Measurements from ENCODE around the gene PRKAR1A. TPM values are rescaled to one million over a fixed set of nuclear protein-coding genes. Genes with fewer than 3 reads are reported as not detected.

PRKAR1A gene
- total and polyA plus RNA-seq, 10 donors, result 36.2 to 392 (median 313) TPM

GRCh38 chr17:68527314-68527713 is 15.1 kb downstream of the PRKAR1A start:
- H3K36me3 ChIP-seq, result peaks cover 0 to 100% (median 91%) of the 10 kb centered on the region in 6 donors
- intact Hi-C loops (cut with DNase I; ENCODE audit: low total_unique reads), result no loop called here
- no peak for DNase-seq
- no peak for TF ChIP-seq POLR2AphosphoS5 (IDR thresholded peaks at IDR 0.05)
- no peak for TF ChIP-seq CTCF (IDR thresholded peaks at IDR 0.05 in 8 of 11, conservative IDR thresholded peaks at IDR 0.05 in 3 of 11)
- TF ChIP-seq POLR2A (IDR thresholded peaks at IDR 0.05), result no peak
- H3K27me3 ChIP-seq (replicated peaks in 1 of 7), result no peaks in the 10 kb centered on the region
- no peak overlapping the region for H3K4me3 ChIP-seq
- no peaks in the 10 kb centered on the region for H3K9me3 ChIP-seq
- WGBS, 5 donors, result 82 to 93% (median 90%) methylated on average over 4 of the region's 4 CpGs
- H3K27ac ChIP-seq, result no peak overlapping the region
- peaks cover 0 to 34% (median 2%) of the 10 kb centered on the region in 6 donors for H3K4me1 ChIP-seq

GRCh38 chr17:68531252-68531651 is 19.0 kb downstream of the PRKAR1A start:
- WGBS, 5 donors, result 90 to 96% (median 94%) methylated on average over 4 of the region's 4 CpGs
- TF ChIP-seq POLR2AphosphoS5 (IDR thresholded peaks at IDR 0.05), result no peak
- no peak for TF ChIP-seq POLR2A (IDR thresholded peaks at IDR 0.05)
- no peak for TF ChIP-seq CTCF (IDR thresholded peaks at IDR 0.05 in 8 of 11, conservative IDR thresholded peaks at IDR 0.05 in 3 of 11)
- peaks cover 0 to 100% (median 84%) of the 10 kb centered on the region in 6 donors for H3K36me3 ChIP-seq
- no peaks in the 10 kb centered on the region for H3K27me3 ChIP-seq (replicated peaks in 1 of 7)
- no peaks in the 10 kb centered on the region for H3K9me3 ChIP-seq
- no peak overlapping the region for H3K4me3 ChIP-seq
- no peak for DNase-seq
- peaks cover 0 to 28% (median 7%) of the 10 kb centered on the region in 6 donors for H3K4me1 ChIP-seq
- no peak overlapping the region for H3K27ac ChIP-seq
- intact Hi-C loops (cut with DNase I; ENCODE audit: low total_unique reads), result no loop called here

GRCh38 chr17:68532826-68533225 is 20.6 kb downstream of the PRKAR1A start:
- Histone ChIP-seq H3K36me3 (peaks cover 0 to 100% (median 79%) of the 10 kb centered on the region in 6 donors), H3K4me3 (no peak overlapping the region), H3K4me1 (peaks cover 0 to 24% (median 4%) of the 10 kb centered on the region in 6 donors), H3K9me3 (no peaks in the 10 kb centered on the region), H3K27ac (no peak overlapping the region), H3K27me3 (replicated peaks in 1 of 7) (no peaks in the 10 kb centered on the region)
- DNase-seq, result no peak
- 80 to 95% (median 91%) methylated on average over 3 of the region's 3 CpGs for whole genome bisulfite sequencing, 5 donors
- no peak for TF ChIP-seq POLR2A (IDR thresholded peaks at IDR 0.05)
- no peak for TF ChIP-seq CTCF (IDR thresholded peaks at IDR 0.05 in 8 of 11, conservative IDR thresholded peaks at IDR 0.05 in 3 of 11)
- no peak for TF ChIP-seq POLR2AphosphoS5 (IDR thresholded peaks at IDR 0.05)
- intact Hi-C loops (cut with DNase I; ENCODE audit: low total_unique reads), result no loop called here

- 73 to 86% (median 81%) methylated on average over 6 of the region's 6 CpGs for whole genome bisulfite sequencing, 5 donors
- intact Hi-C loops (cut with DNase I; ENCODE audit: low total_unique reads), result no loop called here
- Histone ChIP-seq H3K36me3 (peaks cover 0 to 100% (median 73%) of the 10 kb centered on the region in 6 donors), H3K4me3 (no peak overlapping the region), H3K9me3 (no peaks in the 10 kb centered on the region), H3K27ac (no peak overlapping the region), H3K27me3 (replicated peaks in 1 of 7) (no peaks in the 10 kb centered on the region), H3K4me1 (peaks cover 0 to 22% (median 3%) of the 10 kb centered on the region in 6 donors)
- DNase-seq, result no peak
- TF ChIP-seq CTCF (IDR thresholded peaks at IDR 0.05 in 8 of 11, conservative IDR thresholded peaks at IDR 0.05 in 3 of 11) (peak in 8 of 11 experiments; percentile 13 to 59 (median 42)), POLR2A (IDR thresholded peaks at IDR 0.05) (no peak)
These were observed 21.9 kb downstream of the PRKAR1A start for GRCh38 chr17:68533887-68534694.
